Panc1 (cell line): ENCODE measurements around the gene CPLX1. TPM values are rescaled to one million over a fixed set of nuclear protein-coding genes. Genes with fewer than 3 reads are reported as not detected.

Experiments used
- ATAC-seq: fragments of 200-7000 bp; cut with Tn5 transposase; 2 replicates; pipeline ENCODE4 v1.9.1; 2020; ENCODE audit warnings: mild to moderate bottlenecking, moderate library complexity
- BruUV-seq: library from RNA; stranded (reverse); fragments of 400-500 nt; replicated peaks from 2 replicates; lab custom pipeline; 2021; lab: Mats Ljungman, UMichigan
- CTCF ChIA-PET: fragments of 300-600 bp; sonication (Branson Sonifier 250); formaldehyde crosslinking; loops from one replicate; lab custom pipeline; 2022; ENCODE audit warnings: antibody characterized with exemption; lab: Charles Lee
- POLR2A ChIA-PET: fragments of 300-600 bp; sonication (Branson Sonifier 250); formaldehyde crosslinking; loops from one replicate; lab custom pipeline; 2022; ENCODE audit warnings: antibody characterized with exemption; lab: Charles Lee
- DNase-seq: peaks from one replicate; pipeline ENCODE4 v3.0.0-alpha.2; 2010; ENCODE audit warnings: low read depth, low spot score
- H3K27ac ChIP-seq: 2 replicates; pipeline ENCODE4 v1.5.1; 2011; ENCODE audit warnings: mild to moderate bottlenecking, low read length, inconsistent platforms
- H3K27me3 ChIP-seq: fragments of 200-500 bp; sonication (Bioruptor generic); 2 replicates; pipeline ENCODE4 v1.6.0; 2014; ENCODE audit warnings: low read length, inconsistent platforms; ENCODE audit not compliant: control insufficient read depth, insufficient read depth
- H3K36me3 ChIP-seq: fragments of 200-500 bp; sonication (Bioruptor generic); 2 replicates; pipeline ENCODE4 v1.5.1; 2014; ENCODE audit warnings: inconsistent platforms, mild to moderate bottlenecking, low read length, moderate library complexity; ENCODE audit not compliant: control insufficient read depth, insufficient read depth
- H3K4me1 ChIP-seq: 2 replicates; pipeline ENCODE4 v1.5.1; 2011; ENCODE audit warnings: inconsistent platforms, mild to moderate bottlenecking, low read length, moderate library complexity; ENCODE audit not compliant: control insufficient read depth, insufficient read depth
- H3K4me3 ChIP-seq, 2 experiments: 2 replicates each; pipeline ENCODE4 v1.5.1; 2011 to 2012; ENCODE audit warnings: low read depth in 2 of 2, low read length in 2 of 2, mild to moderate bottlenecking in 2 of 2, inconsistent platforms in 1 of 2, moderate library complexity in 1 of 2
- H3K9me3 ChIP-seq: fragments of 200-500 bp; sonication (Bioruptor generic); 2 replicates; pipeline ENCODE4 v1.5.1; 2014; ENCODE audit warnings: low read depth, mild to moderate bottlenecking, inconsistent platforms, low read length, moderate library complexity; ENCODE audit not compliant: control insufficient read depth, insufficient read depth
- CTCF ChIP-seq: fragments of 450-650 bp; IDR thresholded peaks from 2 replicates; pipeline ENCODE4 v1.5.1; 2017; ENCODE audit warnings: mild to moderate bottlenecking
- POLR2AphosphoS5 ChIP-seq: IDR thresholded peaks from 2 replicates; pipeline ENCODE4 v1.6.1; 2012; ENCODE audit warnings: mild to moderate bottlenecking, low read depth, low read length, moderate library complexity
- REST ChIP-seq, 2 experiments: IDR thresholded peaks; 2 replicates each; pipeline ENCODE4 v1.6.1; 2011 to 2012; ENCODE audit warnings: low read depth in 2 of 2, control low read depth in 1 of 2, low read length in 1 of 2, mild to moderate bottlenecking in 1 of 2, moderate library complexity in 1 of 2; ENCODE audit not compliant: insufficient read depth in 1 of 2
- SIN3A ChIP-seq: IDR thresholded peaks from 2 replicates; pipeline ENCODE4 v1.6.1; 2012; ENCODE audit warnings: low read depth, mild to moderate bottlenecking, low read length, moderate library complexity, borderline replicate concordance; ENCODE audit not compliant: insufficient read depth
- TCF7L2 ChIP-seq: IDR thresholded peaks from 2 replicates; pipeline ENCODE4 v1.6.1; 2011; ENCODE audit warnings: mild to moderate bottlenecking, low read depth, low read length, inconsistent platforms
- in situ Hi-C: cut with HindIII; loops from 2 replicates; pipeline ENCODE4 v1.10.0; 2016; ENCODE audit warnings: low sequenced_read_pairs, low pct_unique_long_range_greater_than_20kb
- intact Hi-C: fragments of 100-400 bp; cut with micrococcal nuclease; formaldehyde crosslinking; loops from one replicate; pipeline ENCODE4 v1.10.0; 2022; ENCODE audit not compliant: unreplicated experiment
- total RNA-seq: library from RNA; stranded (reverse); gene quantifications from one replicate; pipeline ENCODE4 v1.2.1, GENCODE V29; 2021; ENCODE audit not compliant: unreplicated experiment

Gene CPLX1
- total RNA-seq, 1 experiment from 2014 or later: 6.7 TPM

- Histone ChIP-seq H3K9me3 (no peaks in the 10 kb centered on the region), H3K27ac (no peak overlapping the region), H3K36me3 (no peaks in the 10 kb centered on the region), H3K4me1 (peaks cover 10% of the 10 kb centered on the region), H3K4me3 (no peak overlapping the region), H3K27me3 (no peaks in the 10 kb centered on the region)
- ATAC-seq: no peak
- no TSS peak for BruUV-seq
- DNase-seq: no peak
- intact Hi-C loops: no loop called here
- CTCF ChIA-PET: no interaction called here
- POLR2A ChIA-PET: no interaction called here
- TF ChIP-seq SIN3A (no peak), CTCF (no peak), REST (IDR thresholded peaks at IDR 0.05; ENCODE audit: insufficient read depth in 1 of 2, low read depth in 2 of 2, low read length in 1 of 2) (no peak), POLR2AphosphoS5 (no peak), TCF7L2 (no peak)
- in situ Hi-C loops: no loop called here
Observed at GRCh38 chr4:793941-794621, 31.8 kb downstream of the CPLX1 start.

GRCh38 chr4:793093-793861 lies 32.7 kb downstream of the CPLX1 start:
- Histone ChIP-seq H3K9me3 (no peaks in the 10 kb centered on the region), H3K36me3 (no peaks in the 10 kb centered on the region), H3K27me3 (no peaks in the 10 kb centered on the region), H3K4me3 (no peak overlapping the region), H3K4me1 (peaks cover 4% of the 10 kb centered on the region), H3K27ac (no peak overlapping the region)
- ChIA-PET POLR2A (interaction anchor here (0.6 kb wide), 1 partner anchor 23 kb away, joined by 3 read pairs; no protein-coding TSS in a partner anchor), CTCF (no interaction called here)
- TF ChIP-seq REST (IDR thresholded peaks at IDR 0.05; ENCODE audit: insufficient read depth in 1 of 2, low read depth in 2 of 2, low read length in 1 of 2) (no peak), CTCF (no peak), SIN3A (no peak), TCF7L2 (no peak), POLR2AphosphoS5 (no peak)
- in situ Hi-C loops (no loop called here), intact Hi-C loops (no loop called here)
- peak; percentile 36; the same call in 1 of the 2 replicates for ATAC-seq
- no TSS peak for BruUV-seq
- DNase-seq: no peak
